CD4-positive, alpha-beta T cell treated with Interleukin-15 for 4 hours (primary cell): ENCODE results near the gene KRTAP9-4.
"Not testable (repeated sequence)": the region's sequence is repeated elsewhere in the genome, so short reads cannot be mapped to it uniquely, and the experiment has no call there.

Experiments used
- DNase-seq: peaks from one replicate; pipeline ENCODE4 v3.0.0-alpha.2; 2020; ENCODE audit warnings: low spot score

The KRTAP9-4 gene

DNA sequence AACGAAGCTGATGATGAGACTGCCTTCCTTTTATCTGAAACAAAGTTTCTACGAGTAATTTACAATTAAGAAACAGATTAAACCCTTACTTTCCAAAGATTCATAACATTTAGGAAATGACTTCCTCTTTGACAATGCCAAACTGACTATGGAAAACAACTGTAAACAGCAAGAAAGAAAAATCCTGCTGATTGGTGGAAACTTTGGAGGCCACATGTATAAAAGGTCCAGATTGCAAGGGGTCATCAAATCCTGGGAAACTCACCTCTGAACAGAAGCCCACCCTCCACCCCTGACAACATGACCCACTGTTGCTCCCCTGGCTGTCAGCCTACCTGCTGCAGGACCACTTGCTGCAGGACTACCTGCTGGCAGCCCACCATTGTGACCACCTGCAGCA is 15.6 kb downstream of the KRTAP9-4 start, which contains the start of gene KRTAP9-6:
Gene KRTAP9-6 (plus strand): TSS at position 301 of the 400 bp plus-strand sequence. CDS start 0 bp downstream, at position 301.
- no peak for DNase-seq

DNA sequence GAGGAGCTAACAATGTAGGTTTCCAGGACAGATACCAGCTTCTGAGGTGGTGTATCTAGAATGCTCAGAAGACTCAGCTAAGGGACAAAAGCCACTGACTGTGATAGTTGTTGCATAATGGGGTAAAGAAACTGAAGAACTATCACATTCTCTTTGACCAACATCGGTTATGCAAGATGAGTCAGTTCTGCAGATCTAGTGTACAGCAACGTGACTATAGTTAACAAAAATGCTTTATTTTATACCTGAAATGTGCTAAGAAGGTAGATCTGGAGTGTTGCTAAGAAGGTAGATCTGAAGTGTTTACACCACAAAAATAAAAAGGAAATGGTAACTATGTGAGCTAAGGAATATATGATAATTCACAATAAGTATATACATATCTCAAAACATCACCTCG is 18.2 kb downstream of the KRTAP9-4 start:
- DNase-seq: no peak

DNA sequence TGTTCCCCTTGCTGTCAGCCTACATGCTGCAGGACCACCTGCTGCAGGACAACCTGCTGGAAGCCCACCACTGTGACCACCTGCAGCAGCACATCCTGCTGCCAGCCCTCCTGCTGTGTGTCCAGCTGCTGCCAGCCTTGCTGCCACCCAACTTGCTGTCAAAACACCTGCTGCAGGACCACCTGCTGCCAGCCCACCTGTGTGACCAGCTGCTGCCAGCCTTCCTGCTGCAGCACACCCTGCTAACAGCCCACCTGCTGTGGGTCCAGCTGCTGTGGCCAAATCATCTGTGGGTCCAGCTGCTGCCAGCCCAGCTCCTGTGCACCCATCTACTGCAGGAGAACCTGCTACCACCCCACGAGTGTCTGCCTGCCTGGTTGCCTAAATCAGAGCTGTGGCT is 21.8 kb downstream of the KRTAP9-4 start:
- not testable (repeated sequence) for DNase-seq

DNA sequence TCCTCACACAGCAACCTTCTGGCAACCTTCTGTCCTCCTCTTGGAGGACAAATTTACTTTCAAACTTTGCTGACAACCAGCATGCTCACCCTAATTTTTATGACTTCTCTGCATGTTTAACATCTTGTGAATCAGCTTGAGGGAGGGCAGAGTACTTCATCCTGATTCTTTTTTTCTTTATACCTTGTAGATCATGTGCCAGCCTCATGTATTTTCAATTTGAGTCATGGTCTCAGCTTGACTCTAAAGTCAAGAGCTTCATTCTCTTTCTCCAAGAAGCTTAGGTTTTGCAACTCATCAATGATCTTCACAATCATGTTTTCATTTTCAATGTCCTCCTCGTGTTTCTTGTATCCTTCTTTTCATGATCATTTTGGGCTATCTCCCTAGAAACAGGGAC is 22.4 kb downstream of the KRTAP9-4 start:
- no peak for DNase-seq

GRCh38 chr17:41275648-41276190 is 26.2 kb downstream of the KRTAP9-4 start, which contains the start of gene KRTAP9-7:
TSS of gene KRTAP9-7 (plus strand) at chr17:41275698. CDS start at chr17:41275698, 0 bp downstream.
- not testable (repeated sequence) for DNase-seq

GRCh38 chr17:41278176-41278955 is 28.9 kb downstream of the KRTAP9-4 start:
- no peak for DNase-seq

DNA sequence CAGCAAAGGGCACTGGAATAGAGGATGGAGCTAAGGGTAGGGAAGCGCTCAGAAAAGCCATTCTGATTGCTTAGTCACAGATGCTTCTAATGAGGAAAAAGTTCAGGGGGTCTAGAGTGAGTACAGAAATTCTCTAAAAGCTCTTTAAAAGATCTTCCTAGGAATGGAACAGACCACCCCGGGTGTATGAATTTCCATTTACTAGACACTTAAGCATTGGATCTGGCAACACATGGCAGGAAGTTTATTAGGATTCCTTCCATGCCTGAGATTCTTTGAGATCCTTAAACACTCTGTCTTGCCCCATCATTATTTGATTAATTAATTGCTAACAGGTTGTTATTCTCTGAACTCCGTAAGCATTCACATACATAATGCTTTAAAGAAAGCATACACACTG is 34.6 kb downstream of the KRTAP9-4 start:
- DNase-seq: no peak

DNA sequence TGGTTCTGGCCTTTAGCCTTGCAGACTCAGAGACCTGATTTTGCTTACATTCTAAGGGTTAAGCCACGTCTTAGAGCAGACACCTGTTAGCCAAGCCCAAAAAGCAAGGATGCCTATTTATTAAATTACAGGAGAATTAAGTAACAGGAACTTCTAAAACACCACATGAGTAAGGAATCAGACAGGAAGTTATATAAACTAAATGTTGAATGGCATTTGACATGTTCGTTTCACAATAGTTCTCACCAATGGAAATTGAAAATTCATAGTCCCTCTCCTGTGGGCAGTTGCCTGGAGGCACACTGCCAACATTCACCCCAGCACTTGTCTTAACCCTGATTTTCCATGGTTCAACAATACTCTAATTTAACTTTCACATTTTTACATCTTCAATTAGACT is 35.1 kb downstream of the KRTAP9-4 start:
- no peak for DNase-seq

GRCh38 chr17:41287050-41287449 is 37.6 kb downstream of the KRTAP9-4 start:
- DNase-seq: no peak

- no peak for DNase-seq
These were observed 44.5 kb downstream of the KRTAP9-4 start for GRCh38 chr17:41294016-41294415.

GRCh38 chr17:41296846-41297245 is 47.4 kb downstream of the KRTAP9-4 start:
- DNase-seq: no peak

DNA sequence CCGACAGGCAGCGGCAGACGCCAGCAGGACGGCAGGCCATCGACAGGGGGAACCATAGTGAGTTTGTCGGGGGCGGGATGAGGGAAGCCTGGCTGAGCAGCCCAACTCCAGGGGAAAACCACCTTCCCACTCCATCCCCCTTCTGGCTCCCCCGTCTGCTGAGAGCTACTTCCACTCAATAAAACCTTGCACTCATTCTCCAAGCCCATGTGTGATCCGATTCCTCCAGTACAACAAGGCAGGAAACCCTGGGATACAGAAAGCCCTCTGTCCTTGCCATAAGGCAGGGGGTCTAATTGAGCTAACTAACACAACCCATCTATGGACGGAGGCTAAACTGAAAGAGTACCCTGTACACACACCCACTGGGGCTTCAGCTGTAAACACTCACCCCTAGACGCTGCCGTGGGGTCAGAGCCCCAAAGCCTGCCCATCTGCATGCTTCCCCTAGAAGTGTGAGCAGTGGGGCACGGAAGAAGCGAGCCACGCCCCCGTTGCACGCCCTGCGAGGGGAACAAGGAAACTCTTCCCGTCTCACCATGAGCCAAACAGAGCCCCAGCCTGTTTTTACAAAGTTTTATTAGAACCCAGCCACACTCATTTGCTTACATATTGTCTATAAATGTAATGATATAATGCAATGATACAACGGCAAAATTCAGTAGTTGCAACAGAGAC is 49.1 kb downstream of the KRTAP9-4 start:
- no peak for DNase-seq
